IMR-90 (cell line): Measurements from ENCODE around the gene DISC1.

ENCODE experiments used
- CTCF ChIP-seq: conservative IDR thresholded peaks from 2 replicates; pipeline ENCODE4 v1.5.1; 2012; ENCODE audit warnings: mild to moderate bottlenecking, low read depth, low read length, improper control_type of control experiment
- ELK1 ChIP-seq: fragments of 150-350 bp; IDR thresholded peaks from 2 replicates; pipeline ENCODE4 v1.6.1; 2016; ENCODE audit warnings: low read depth, mild to moderate bottlenecking, low read length, moderate library complexity, borderline replicate concordance
- FOS ChIP-seq: fragments of 150-350 bp; IDR thresholded peaks from 2 replicates; pipeline ENCODE4 v1.6.1; 2016; ENCODE audit warnings: low read depth, low read length
- MAZ ChIP-seq: IDR thresholded peaks from 2 replicates; pipeline ENCODE4 v1.6.1; 2012; ENCODE audit warnings: low read depth, mild to moderate bottlenecking, low read length, improper control_type of control experiment, moderate library complexity, borderline replicate concordance
- MXI1 ChIP-seq: IDR thresholded peaks from 2 replicates; pipeline ENCODE4 v1.6.1; 2012; ENCODE audit warnings: low read depth, mild to moderate bottlenecking, low read length, moderate library complexity, borderline replicate concordance
- NFE2L2 ChIP-seq: fragments of 150-350 bp; IDR thresholded peaks from 2 replicates; pipeline ENCODE4 v1.6.1; 2016; ENCODE audit warnings: low read depth, mild to moderate bottlenecking, low read length
- POLR2A ChIP-seq: IDR thresholded peaks from 2 replicates; pipeline ENCODE4 v1.6.1; 2012; ENCODE audit warnings: mild to moderate bottlenecking, low read depth, low read length
- RAD21 ChIP-seq: IDR thresholded peaks from 2 replicates; pipeline ENCODE4 v1.6.1; 2012; ENCODE audit warnings: low read length, improper control_type of control experiment
- RCOR1 ChIP-seq: IDR thresholded peaks from 2 replicates; pipeline ENCODE4 v1.6.1; 2012; ENCODE audit warnings: mild to moderate bottlenecking, low read length, improper control_type of control experiment; ENCODE audit not compliant: insufficient replicate concordance
- SMC3 ChIP-seq: fragments of 150-350 bp; IDR thresholded peaks from 2 replicates; pipeline ENCODE4 v1.6.1; 2016; ENCODE audit warnings: low read depth, mild to moderate bottlenecking, antibody characterized with exemption, low read length, moderate library complexity
- USF2 ChIP-seq: fragments of 150-350 bp; IDR thresholded peaks from 2 replicates; pipeline ENCODE4 v1.6.1; 2017; ENCODE audit warnings: mild to moderate bottlenecking, antibody characterized with exemption, low read length, low read depth

GRCh38 chr1:231702331-231702730 lies 75.7 kb downstream of the DISC1 start:
- no peak for TF ChIP-seq POLR2A
- TF ChIP-seq CTCF = no peak
- TF ChIP-seq SMC3 = no peak
- no peak for TF ChIP-seq USF2
- no peak for TF ChIP-seq RAD21
- TF ChIP-seq ELK1 = no peak
- TF ChIP-seq MXI1 = no peak
- TF ChIP-seq MAZ = no peak
- no peak for TF ChIP-seq RCOR1
- no peak for TF ChIP-seq FOS
- no peak for TF ChIP-seq NFE2L2
